ENCODE data around the gene KLHL34.

The KLHL34 gene, protein sequence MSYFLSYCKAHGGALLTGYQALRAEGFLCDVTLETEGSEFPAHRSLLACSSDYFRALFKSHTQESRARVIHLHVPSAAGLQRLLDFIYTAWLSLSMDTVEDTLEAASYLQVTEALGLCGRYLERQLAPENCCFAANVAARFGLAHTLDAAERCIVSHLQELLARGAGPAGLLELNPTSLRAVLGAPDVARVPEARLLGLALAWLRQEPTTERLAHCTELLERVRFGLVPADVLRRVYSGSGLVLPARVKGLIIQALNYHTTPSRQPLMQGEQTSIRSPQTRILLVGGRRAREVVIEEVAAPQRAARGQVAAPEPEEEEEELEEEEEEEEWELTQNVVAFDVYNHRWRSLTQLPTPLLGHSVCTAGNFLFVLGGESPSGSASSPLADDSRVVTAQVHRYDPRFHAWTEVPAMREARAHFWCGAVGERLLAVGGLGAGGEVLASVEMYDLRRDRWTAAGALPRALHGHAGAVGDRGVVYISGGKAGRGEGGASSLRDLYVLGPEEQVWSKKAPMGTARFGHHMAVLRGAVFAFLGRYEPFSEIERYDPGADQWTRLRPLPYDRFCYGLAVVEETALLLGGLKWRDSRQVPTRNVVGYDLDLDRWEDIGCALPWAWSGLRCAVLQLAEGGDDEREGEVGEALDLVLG

DNA sequence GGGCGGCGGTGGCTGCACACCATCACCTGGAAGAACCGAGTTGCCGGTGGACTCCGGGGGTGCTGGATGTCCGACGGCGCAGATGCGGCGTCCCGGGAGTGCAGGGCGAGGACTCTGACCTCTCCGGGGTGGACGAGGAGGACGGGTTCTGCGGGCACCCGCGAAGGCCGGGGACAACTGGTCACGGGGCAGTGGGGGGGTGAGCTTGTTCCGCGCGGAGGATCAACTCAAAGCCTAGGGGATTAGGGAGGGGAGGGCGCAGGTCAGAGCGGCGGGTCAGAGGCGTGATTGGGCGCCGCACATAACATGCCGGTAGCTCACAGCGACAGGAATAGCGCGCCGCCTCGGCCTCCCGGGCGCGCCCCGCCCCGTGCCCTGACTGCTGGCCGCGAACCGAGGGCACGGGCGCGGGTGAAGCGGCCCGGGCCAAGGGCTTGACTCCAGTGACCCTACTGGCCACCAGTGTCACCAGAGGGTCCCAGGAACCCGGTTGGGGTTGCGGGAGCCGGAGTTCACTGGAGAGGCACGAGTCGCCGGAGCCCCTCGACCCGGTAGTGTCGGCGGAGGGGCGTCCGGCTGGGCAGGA is at the start of gene KLHL34:
Gene KLHL34, minus strand, starts transcription at position 179 of the 586 bp plus-strand sequence. CDS start 542 bp downstream, outside the sequence.
- TF ChIP-seq, protein P1, sequence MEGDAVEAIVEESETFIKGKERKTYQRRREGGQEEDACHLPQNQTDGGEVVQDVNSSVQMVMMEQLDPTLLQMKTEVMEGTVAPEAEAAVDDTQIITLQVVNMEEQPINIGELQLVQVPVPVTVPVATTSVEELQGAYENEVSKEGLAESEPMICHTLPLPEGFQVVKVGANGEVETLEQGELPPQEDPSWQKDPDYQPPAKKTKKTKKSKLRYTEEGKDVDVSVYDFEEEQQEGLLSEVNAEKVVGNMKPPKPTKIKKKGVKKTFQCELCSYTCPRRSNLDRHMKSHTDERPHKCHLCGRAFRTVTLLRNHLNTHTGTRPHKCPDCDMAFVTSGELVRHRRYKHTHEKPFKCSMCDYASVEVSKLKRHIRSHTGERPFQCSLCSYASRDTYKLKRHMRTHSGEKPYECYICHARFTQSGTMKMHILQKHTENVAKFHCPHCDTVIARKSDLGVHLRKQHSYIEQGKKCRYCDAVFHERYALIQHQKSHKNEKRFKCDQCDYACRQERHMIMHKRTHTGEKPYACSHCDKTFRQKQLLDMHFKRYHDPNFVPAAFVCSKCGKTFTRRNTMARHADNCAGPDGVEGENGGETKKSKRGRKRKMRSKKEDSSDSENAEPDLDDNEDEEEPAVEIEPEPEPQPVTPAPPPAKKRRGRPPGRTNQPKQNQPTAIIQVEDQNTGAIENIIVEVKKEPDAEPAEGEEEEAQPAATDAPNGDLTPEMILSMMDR (IDR thresholded peaks at IDR 0.05; ENCODE audit: insufficient read depth, low read depth, low read length, missing control alignments): no peak
- no peak for DNase-seq (ENCODE audit: low read depth)
- H3K4me3 ChIP-seq (ENCODE audit: low read depth, low read length): no peak within 1 kb of the TSS

DNA sequence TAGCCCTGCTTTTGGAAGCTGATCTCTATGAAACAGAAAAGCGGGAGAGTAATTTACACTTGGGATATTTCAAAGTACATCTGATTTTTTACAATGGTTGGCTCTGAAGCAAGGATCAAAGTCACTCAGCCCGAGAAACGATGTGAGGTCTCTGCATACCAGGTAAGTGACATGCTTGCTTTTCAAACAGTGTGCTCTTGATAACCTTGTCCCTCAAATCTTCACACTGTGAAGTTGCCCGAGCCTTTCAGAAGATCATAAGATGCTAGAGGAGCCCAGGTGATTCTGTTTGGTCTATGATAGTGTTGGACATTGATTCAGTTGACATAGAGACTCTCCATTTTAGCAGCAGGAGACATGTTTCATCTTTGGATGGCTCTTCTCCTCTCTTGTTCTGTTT is 47.1 kb upstream of the KLHL34 start:
- DNase-seq (ENCODE audit: low read depth): no peak
- TF ChIP-seq, protein P1 (IDR thresholded peaks at IDR 0.05; ENCODE audit: insufficient read depth, low read depth, low read length, missing control alignments): no peak
- H3K4me3 ChIP-seq (ENCODE audit: low read depth, low read length): no peak overlapping the region

- no peak for DNase-seq (ENCODE audit: low read depth)
- H3K4me3 ChIP-seq (ENCODE audit: low read depth, low read length): no peak overlapping the region
- TF ChIP-seq, protein P1 (IDR thresholded peaks at IDR 0.05; ENCODE audit: insufficient read depth, low read depth, low read length, missing control alignments): no peak
Observed at GRCh38 chrX:21702725-21703124, 44.6 kb upstream of the KLHL34 start.

DNA sequence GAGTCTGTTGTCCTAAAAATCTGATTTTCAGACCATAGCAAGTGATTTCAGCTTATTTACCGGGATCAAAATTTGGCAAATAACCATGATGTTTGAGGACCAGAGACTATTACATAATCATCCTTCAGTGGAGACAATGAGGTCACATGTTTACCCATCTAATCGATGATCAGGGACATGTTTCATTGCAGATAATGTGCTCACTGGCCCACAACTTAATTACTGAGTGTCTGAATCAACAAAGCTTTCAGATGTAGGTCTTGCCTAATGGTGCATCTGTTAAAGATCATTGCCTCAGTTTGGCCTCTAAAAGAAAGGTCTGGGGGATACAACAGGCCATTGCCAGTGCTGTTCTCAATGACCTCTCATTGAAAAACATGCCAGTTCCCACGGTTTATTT is 42.8 kb upstream of the KLHL34 start:
- no peak overlapping the region for H3K4me3 ChIP-seq (ENCODE audit: low read depth, low read length)
- no peak for DNase-seq (ENCODE audit: low read depth)
- TF ChIP-seq, protein P1 (IDR thresholded peaks at IDR 0.05; ENCODE audit: insufficient read depth, low read depth, low read length, missing control alignments): no peak

DNA sequence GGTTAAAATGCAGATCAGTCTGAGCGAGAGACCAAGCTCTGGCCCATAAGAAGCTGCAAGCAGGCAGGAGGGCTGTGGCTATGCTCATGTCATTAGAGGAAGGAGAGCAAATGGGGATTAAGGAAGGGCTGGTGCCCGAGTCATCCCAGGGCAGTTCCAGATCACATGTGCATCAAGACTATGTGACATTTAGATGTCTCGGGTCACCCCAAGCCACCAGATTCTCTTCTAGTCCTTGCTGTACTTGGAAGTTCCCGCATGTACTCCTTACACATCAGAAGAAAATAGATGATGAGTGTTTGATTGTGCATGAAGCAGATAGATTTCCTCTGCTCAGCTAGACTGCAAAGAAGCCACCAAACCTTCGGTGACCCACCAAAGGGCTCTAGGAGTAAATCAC is 42.1 kb upstream of the KLHL34 start:
- no peak for DNase-seq (ENCODE audit: low read depth)
- TF ChIP-seq, protein P1 (IDR thresholded peaks at IDR 0.05; ENCODE audit: insufficient read depth, low read depth, low read length, missing control alignments): no peak
- no peak overlapping the region for H3K4me3 ChIP-seq (ENCODE audit: low read depth, low read length)

- no peak for DNase-seq (ENCODE audit: low read depth)
- H3K4me3 ChIP-seq (ENCODE audit: low read depth, low read length): no peak overlapping the region
- TF ChIP-seq, protein P1 (IDR thresholded peaks at IDR 0.05; ENCODE audit: insufficient read depth, low read depth, low read length, missing control alignments): no peak
Observed at GRCh38 chrX:21699136-21699535, 41.0 kb upstream of the KLHL34 start.
